K562 (cell line): Measurements from ENCODE around the gene SKAP1. TPM values are rescaled to one million over a fixed set of nuclear protein-coding genes. Genes with fewer than 3 reads are reported as not detected.

ENCODE experiments used
- HIVEP1 ChIP-seq: fragments of 250-450 bp; sonication (Bioruptor Pico); IDR thresholded peaks from 2 replicates; pipeline ENCODE4 v1.4.0; 2020; ENCODE audit warnings: mild to moderate bottlenecking
- THAP12 ChIP-seq: fragments of 250-450 bp; sonication (Bioruptor Pico); IDR thresholded peaks from 2 replicates; pipeline ENCODE4 v1.9.0; 2021; ENCODE audit warnings: mild to moderate bottlenecking, inconsistent platforms
- polyA plus RNA-seq, 8 experiments: library from polyadenylated mRNA; depleted of rRNA in 4 of 8; stranded (reverse) in 5 of 8; unstranded in 3 of 8; fragments of >200 nt; fragmentation: Nextera tagmentation in 2 of 8; fragmentation: Illumina TruSeq in 1 of 8; extraction: Ambion mirVana in 2 of 8; extraction: Trizol in 1 of 8; gene quantifications; 2 replicates each; pipeline versions ENCODE4 v1.2.1 to v1.2.3, GENCODE V29; 2011 to 2014; ENCODE audit warnings: inconsistent platforms in 1 of 8, missing spikeins in 1 of 8
- total RNA-seq, 7 experiments: library from RNA; depleted of rRNA in 6 of 7; stranded (reverse); fragments of >200 nt in 6 of 7; fragmentation: Illumina TruSeq in 2 of 7; extraction: Trizol in 2 of 7; gene quantifications; 2 replicates each; pipeline versions ENCODE4 v1.2.1 to v1.2.3, GENCODE V29; 2011 to 2021; ENCODE audit warnings: low replicate concordance in 1 of 7
- TF ChIP-seq, protein P1 (sequence below): fragments of 450-650 bp; IDR thresholded peaks from 2 replicates; pipeline ENCODE4 v1.6.1; 2016; ENCODE audit warnings: low read depth

SKAP1 gene
- total and polyA plus RNA-seq, 9 of the 15 experiments (the other 6 are each of a cell fraction or from before 2014, with no cell fraction given) = 0.06 to 0.80 (median 0.10) TPM; not detected in 4

GRCh38 chr17:48394821-48395220 lies 35.2 kb downstream of the SKAP1 start (continued):
- TF ChIP-seq THAP12 (no peak), HIVEP1 (CRISPR knock-in tag) (no peak)
- TF ChIP-seq, protein P1, sequence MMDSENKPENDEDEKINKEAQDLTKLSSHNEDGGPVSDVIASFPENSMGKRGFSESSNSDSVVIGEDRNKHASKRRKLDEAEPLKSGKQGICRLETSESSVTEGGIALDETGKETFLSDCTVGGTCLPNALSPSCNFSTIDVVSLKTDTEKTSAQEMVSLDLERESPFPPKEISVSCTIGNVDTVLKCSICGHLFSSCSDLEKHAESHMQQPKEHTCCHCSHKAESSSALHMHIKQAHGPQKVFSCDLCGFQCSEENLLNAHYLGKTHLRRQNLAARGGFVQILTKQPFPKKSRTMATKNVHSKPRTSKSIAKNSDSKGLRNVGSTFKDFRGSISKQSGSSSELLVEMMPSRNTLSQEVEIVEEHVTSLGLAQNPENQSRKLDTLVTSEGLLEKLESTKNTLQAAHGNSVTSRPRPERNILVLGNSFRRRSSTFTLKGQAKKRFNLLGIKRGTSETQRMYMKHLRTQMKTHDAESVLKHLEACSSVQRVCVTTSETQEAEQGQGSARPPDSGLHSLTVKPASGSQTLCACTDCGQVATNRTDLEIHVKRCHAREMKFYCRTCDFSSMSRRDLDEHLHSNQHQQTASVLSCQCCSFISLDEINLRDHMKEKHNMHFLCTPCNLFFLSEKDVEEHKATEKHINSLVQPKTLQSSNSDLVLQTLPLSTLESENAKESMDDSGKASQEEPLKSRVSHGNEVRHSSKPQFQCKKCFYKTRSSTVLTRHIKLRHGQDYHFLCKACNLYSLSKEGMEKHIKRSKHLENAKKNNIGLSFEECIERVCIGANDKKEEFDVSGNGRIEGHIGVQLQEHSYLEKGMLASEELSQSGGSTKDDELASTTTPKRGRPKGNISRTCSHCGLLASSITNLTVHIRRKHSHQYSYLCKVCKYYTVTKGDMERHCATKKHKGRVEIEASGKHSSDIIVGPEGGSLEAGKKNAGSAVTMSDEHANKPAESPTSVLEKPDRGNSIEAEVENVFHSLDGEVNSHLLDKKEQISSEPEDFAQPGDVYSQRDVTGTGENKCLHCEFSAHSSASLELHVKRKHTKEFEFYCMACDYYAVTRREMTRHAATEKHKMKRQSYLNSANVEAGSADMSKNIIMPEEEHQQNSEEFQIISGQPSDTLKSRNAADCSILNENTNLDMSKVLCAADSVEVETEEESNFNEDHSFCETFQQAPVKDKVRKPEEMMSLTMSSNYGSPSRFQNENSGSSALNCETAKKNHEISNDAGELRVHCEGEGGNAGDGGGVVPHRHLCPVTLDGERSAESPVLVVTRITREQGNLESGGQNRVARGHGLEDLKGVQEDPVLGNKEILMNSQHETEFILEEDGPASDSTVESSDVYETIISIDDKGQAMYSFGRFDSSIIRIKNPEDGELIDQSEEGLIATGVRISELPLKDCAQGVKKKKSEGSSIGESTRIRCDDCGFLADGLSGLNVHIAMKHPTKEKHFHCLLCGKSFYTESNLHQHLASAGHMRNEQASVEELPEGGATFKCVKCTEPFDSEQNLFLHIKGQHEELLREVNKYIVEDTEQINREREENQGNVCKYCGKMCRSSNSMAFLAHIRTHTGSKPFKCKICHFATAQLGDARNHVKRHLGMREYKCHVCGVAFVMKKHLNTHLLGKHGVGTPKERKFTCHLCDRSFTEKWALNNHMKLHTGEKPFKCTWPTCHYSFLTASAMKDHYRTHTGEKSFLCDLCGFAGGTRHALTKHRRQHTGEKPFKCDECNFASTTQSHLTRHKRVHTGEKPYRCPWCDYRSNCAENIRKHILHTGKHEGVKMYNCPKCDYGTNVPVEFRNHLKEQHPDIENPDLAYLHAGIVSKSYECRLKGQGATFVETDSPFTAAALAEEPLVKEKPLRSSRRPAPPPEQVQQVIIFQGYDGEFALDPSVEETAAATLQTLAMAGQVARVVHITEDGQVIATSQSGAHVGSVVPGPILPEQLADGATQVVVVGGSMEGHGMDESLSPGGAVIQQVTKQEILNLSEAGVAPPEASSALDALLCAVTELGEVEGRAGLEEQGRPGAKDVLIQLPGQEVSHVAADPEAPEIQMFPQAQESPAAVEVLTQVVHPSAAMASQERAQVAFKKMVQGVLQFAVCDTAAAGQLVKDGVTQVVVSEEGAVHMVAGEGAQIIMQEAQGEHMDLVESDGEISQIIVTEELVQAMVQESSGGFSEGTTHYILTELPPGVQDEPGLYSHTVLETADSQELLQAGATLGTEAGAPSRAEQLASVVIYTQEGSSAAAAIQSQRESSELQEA = no peak
